Stimulated activated CD8-positive, alpha-beta memory T cell treated with anti-CD3 and anti-CD28 coated beads, Interleukin-2, amount 100 ng/mL, for 48 hours (primary cell): ENCODE measurements around the gene MRPL49.

Experiments used
- DNase-seq, 2 donors: peaks; one replicate each; pipeline ENCODE4 v3.0.0-alpha.2; 2020; ENCODE audit warnings: low read depth in 2 of 2

MRPL49 gene

GRCh38 chr11:65121865-65122696 lies at the start of gene MRPL49, which contains the start of gene FAU:
TSS of gene MRPL49 (plus strand) at chr11:65122321. CDS start at chr11:65122347, 26 bp downstream.
TSS of gene FAU (minus strand) at chr11:65122134. CDS start at chr11:65121813, 321 bp downstream.
- DNase-seq, result peak; percentile 99

- DNase-seq, result no peak
Observed at GRCh38 chr11:65072631-65072966, 49.5 kb upstream of the MRPL49 start.

GRCh38 chr11:65077451-65077850 lies 44.7 kb upstream of the MRPL49 start:
- DNase-seq, result no peak

- peak; percentile 43 to 47 for DNase-seq
Observed at GRCh38 chr11:65078151-65078550, 44.0 kb upstream of the MRPL49 start.

- DNase-seq, result no peak
Observed at GRCh38 chr11:65078786-65079342, 43.3 kb upstream of the MRPL49 start.

DNA sequence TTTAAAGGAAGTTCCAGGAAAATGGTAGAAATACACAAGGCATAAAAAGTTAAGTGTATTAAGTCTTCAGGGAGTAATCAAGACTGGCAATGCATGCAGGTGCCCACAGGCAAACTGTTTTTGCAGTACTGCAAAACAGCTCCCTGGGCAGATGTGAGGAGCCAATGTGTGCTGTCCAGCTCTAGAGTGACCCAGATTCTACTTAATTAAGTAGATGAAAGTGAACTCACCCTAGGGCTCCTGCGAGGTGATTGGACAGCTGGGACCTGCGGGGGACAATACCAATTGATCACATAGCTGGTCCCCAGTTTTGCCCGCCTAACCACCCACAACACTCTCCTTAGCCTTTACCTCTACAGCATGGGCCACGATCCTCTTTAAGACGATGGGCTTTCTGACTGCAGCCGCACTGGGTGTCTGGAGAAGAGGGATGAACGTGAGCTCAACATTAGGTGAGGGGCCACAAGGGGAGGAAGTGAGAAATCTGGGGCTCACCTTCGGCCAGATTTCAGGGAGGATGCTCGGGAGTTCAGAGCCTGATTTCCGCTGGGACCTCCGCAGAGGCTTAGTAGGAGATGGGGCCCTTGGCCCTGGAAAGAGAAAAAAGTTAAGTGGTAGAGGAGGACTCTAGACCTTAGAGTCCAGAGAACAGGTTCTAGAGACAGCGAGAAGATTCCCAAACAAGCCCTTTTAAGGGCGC lies 38.8 kb upstream of the MRPL49 start:
- no peak for DNase-seq

GRCh38 chr11:65083834-65084597 lies 38.1 kb upstream of the MRPL49 start, which contains the start of the genes CDCA5 and ZFPL1:
TSS of gene CDCA5 (minus strand) at chr11:65084040. CDS start at chr11:65083978, 62 bp downstream.
TSS of gene ZFPL1 (plus strand) at chr11:65084222. CDS start at chr11:65084699, 477 bp downstream.
- peak; percentile 93 to 97 for DNase-seq

GRCh38 chr11:65084598-65085375 lies 37.3 kb upstream of the MRPL49 start:
- DNase-seq, result no peak

GRCh38 chr11:65085446-65085845 lies 36.7 kb upstream of the MRPL49 start:
- DNase-seq, result no peak

- no peak for DNase-seq
Observed at GRCh38 chr11:65086809-65087208, 35.3 kb upstream of the MRPL49 start.

- DNase-seq, result no peak
Observed at GRCh38 chr11:65087216-65087615, 34.9 kb upstream of the MRPL49 start.

GRCh38 chr11:65087827-65088226 lies 34.3 kb upstream of the MRPL49 start:
- DNase-seq, result no peak

DNA sequence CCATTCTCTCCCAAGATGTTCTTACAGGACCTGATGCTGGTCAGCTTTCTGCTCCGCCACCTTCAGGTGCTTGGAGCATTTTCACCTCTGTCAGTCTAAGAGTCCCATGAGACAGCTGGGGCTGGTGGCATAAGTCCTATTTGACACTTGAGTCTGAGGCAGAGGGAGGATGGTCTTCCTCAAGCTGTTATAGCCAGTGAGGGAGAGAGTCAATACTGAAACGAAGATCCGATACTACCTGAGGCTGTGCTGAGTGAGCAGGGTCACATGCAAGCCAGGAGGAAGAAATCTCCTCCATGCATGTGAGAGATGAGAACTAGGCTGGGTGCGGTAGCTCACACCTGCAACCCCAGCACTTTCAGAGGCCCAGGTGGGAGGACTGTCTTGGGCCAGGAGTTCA lies 32.5 kb upstream of the MRPL49 start:
- no peak for DNase-seq

- no peak for DNase-seq
Observed at GRCh38 chr11:65090628-65091027, 31.5 kb upstream of the MRPL49 start.

GRCh38 chr11:65095427-65095826 lies 26.7 kb upstream of the MRPL49 start:
- no peak for DNase-seq

DNA sequence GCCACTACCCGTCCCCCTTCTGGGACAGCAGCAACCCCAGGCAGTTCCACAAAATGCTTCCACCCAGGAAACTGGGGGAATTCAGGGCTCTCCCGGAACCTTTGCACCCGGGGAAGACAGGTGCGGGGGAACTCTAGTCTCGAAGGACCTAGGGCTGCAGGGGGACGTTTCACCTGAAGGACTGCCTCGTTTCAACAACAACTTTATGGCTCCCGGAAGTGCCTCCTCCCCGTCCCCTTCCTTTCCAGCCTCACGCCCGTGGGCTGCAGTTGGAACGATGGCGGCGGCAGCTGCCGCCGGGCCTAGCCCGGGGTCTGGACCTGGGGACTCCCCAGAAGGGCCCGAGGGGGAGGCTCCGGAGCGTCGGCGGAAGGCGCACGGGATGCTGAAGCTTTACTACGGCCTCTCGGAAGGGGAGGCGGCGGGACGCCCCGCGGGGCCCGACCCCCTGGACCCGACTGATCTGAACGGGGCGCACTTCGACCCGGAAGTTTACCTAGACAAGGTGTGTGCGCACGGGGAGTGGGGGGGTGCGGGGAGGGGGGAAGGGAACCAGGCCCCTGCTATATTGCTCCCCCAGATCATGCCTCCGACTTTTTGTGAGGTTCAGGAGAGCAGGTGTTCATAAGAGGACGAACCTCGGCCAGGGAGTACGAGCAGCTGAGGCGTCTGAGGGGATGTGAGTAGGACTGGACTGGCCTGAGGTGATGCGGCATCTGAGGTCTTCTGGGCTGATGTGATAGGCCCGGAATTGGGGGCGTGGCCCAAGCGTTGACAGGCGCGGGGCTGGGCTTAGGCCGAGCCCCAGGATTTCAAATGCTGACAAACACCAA lies 25.9 kb upstream of the MRPL49 start, which contains the start of gene VPS51:
VPS51 (plus strand) TSS at position 241 of the 833 bp plus-strand sequence; CDS start at position 278, 37 bp downstream.
- peak; percentile 72 to 76 for DNase-seq

DNA sequence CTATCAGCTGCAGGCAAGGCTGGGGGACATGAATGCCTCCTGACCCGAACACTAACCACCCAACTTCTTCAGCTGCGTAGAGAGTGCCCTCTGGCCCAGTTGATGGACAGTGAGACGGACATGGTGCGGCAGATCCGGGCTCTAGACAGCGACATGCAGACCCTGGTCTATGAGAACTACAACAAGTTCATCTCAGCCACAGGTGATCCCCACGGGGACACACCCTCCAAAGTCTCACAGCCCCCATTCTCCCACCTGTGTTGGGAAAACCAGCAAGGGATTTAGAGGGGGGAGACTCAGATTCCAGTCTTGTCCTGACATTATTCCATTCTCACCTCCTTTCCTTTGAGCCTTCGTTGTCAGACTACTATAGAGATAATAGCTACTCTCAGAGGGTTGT lies 25.2 kb upstream of the MRPL49 start:
- no peak for DNase-seq

DNA sequence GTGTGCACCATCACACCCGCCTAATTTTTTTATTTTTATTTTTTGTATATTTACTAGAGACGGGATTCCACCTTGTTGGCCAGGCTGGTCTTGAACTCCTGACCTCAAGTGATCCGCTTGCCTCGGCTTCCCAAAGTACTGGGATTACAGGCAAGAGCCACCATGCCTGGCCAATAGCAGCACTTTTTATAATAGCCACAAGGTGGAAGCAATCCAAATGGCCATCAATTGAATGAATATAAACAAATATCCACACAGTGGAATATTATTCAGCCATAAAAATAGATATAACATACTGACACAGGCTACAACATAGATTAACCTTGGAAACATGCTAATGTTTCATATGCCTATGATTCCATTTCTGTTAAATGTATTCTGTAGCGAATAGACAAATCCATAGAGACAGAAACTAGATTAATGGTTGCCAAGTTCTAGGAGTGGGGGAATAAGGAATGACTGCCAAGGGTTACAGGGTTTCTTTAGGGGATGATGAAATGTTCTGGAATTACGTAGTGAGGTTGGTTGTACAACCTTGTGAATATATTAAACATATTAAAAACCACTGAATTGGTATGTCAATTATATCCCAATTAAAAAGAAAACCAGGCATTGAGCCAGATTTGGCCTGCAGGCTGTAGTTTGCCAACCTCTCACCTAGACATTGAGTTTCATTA lies 21.3 kb upstream of the MRPL49 start:
- DNase-seq, result no peak
